Activated naive CD4-positive, alpha-beta T cell treated with anti-CD3 and anti-CD28 coated beads, Interleukin-2, amount 10 ng/mL, durations not matched to agents 5 hours and 36 hours (primary cell): Measurements from ENCODE around the gene TMEM60. TPM values are rescaled to one million over a fixed set of nuclear protein-coding genes. Genes with fewer than 3 reads are reported as not detected.

Experiments used
- total RNA-seq, 2 experiments: library from RNA; stranded (reverse); gene quantifications; one replicate each; pipeline ENCODE4 v1.2.3, GENCODE V29; 2021

TMEM60 gene
- total RNA-seq = 10 to 100 TPM; 19.1 to 20.0 TPM

GRCh38 chr7:77798394-77799077, at the start of gene TMEM60, which contains the start of gene PHTF2:
TMEM60 (minus strand) TSS chr7:77798434; CDS start chr7:77794373, 4,061 bp downstream.
PHTF2 (plus strand) TSS chr7:77798773.

Other genes starting within 250 kb of the TMEM60 start
- 10 to 100 TPM; 24.9 to 29.2 TPM for gene RSBN1L, start 102.0 kb downstream of the TMEM60 start, total RNA-seq
- gene PHTF2, start 339 bp upstream of the TMEM60 start, total RNA-seq = 10 to 100 TPM; 36.4 to 38.1 TPM